Measurements from ENCODE around the gene SH2B2. TPM values are rescaled to one million over a fixed set of nuclear protein-coding genes. Genes with fewer than 3 reads are reported as not detected.
A peak's percentile ranks its signal among the peaks of the same experiment; 100 is the strongest.

The SH2B2 gene
- total and polyA plus RNA-seq, 4 donors, result 3.3 to 9.7 (median 7.2) TPM

DNA sequence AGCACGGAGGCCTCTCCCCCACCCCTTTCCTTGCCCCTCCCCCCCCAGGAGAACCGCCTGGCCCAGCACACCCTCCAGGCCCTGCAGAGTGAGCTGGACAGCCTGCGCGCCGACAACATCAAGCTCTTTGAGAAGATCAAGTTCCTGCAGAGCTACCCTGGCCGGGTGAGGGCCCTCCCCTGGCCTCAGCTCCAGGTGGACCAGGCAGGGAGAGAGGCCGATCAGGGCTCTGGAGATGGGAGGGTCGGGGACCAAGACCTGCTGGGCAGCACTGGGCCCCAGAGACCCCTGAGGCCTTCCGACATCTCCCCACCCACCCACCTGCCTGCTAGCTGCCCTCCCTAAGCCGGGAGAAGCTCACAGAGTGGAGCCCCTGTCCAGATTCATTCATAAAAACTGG, 8.8 kb upstream of the SH2B2 start:
- WGBS, 2 donors, result 88 to 92% methylated on average over 9 to 10 of the region's 10 CpGs
- Histone ChIP-seq H3K27me3 (ENCODE audit: control insufficient read depth in 3 of 3, insufficient read depth in 3 of 3, low read length in 2 of 3) (no peaks in the 10 kb centered on the region), H3K4me1 (ENCODE audit: control insufficient read depth in 5 of 5, insufficient read depth in 5 of 5, low read length in 5 of 5) (peaks cover 0 to 7% (median 0%) of the 10 kb centered on the region in 5 donors), H3K4me3 (no peak overlapping the region), H3K27ac (ENCODE audit: low read depth in 1 of 2, low read length in 1 of 2) (no peak overlapping the region), H3K9me3 (ENCODE audit: control insufficient read depth in 4 of 4, insufficient read depth in 3 of 4, low read length in 3 of 4) (no peaks in the 10 kb centered on the region), H3K9ac (ENCODE audit: insufficient read depth in 1 of 2, low read length in 2 of 2) (no peak overlapping the region), H3K36me3 (ENCODE audit: control insufficient read depth in 4 of 4, insufficient read depth in 4 of 4, low read length in 4 of 4) (peaks cover 0 to 4% (median 0%) of the 10 kb centered on the region in 4 donors)
- TF ChIP-seq, protein P1, sequence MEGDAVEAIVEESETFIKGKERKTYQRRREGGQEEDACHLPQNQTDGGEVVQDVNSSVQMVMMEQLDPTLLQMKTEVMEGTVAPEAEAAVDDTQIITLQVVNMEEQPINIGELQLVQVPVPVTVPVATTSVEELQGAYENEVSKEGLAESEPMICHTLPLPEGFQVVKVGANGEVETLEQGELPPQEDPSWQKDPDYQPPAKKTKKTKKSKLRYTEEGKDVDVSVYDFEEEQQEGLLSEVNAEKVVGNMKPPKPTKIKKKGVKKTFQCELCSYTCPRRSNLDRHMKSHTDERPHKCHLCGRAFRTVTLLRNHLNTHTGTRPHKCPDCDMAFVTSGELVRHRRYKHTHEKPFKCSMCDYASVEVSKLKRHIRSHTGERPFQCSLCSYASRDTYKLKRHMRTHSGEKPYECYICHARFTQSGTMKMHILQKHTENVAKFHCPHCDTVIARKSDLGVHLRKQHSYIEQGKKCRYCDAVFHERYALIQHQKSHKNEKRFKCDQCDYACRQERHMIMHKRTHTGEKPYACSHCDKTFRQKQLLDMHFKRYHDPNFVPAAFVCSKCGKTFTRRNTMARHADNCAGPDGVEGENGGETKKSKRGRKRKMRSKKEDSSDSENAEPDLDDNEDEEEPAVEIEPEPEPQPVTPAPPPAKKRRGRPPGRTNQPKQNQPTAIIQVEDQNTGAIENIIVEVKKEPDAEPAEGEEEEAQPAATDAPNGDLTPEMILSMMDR (IDR thresholded peaks at IDR 0.05; ENCODE audit: control extremely low read depth, extremely low read depth), result no peak
- ATAC-seq (ENCODE audit: insufficient read depth, low FRiP score) (no peak), DNase-seq (no peak)

DNA sequence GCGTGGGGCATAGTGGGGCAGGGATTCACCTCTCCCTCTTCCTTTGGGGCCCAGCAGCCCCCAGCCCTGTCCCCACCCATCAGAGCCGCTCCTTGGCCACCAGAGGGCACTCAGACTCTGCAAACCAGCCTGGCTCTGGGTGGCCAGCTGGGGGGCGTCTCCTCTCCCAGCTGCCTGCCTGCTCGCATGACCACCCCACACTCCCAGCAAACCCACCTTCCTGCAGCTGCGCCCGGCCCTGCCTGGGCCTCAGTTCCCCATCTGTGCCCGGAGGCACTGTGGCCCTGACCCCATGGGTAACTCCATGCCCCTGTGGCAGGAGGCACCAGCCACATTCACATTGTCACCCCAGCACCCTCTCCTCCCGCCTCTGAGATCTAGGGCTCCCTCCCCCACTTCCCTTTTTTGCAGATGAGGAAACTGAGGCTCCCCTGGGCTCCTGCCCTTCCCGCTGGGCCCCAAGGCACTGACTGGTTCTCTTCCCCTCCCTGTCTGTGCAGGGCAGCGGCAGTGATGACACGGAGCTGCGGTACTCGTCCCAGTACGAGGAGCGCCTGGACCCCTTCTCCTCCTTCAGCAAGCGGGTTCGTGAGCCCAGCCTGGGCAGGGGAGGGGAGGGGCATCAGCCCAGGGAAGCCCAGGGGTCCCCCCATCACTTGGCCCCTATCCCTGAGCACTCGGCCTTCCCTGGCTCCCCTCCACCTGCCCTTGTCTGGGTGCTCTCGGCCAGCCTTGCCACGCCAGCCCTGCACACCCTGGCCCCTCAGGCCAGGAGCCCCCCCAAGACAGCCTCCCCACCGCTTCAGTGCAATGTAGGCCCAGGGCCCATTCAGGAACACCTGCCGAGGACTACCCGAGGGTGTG, 6.9 kb upstream of the SH2B2 start:
- WGBS, 2 donors, result 52 to 57% methylated on average over 20 to 23 of the region's 23 CpGs
- DNase-seq (peak; percentile 80 to 85 (median 83)), ATAC-seq (ENCODE audit: insufficient read depth, low FRiP score) (peak; percentile 74)
- Histone ChIP-seq H3K27ac (ENCODE audit: low read depth in 1 of 2, low read length in 1 of 2) (no peak overlapping the region), H3K36me3 (ENCODE audit: control insufficient read depth in 4 of 4, insufficient read depth in 4 of 4, low read length in 4 of 4) (no peaks in the 10 kb centered on the region), H3K4me1 (ENCODE audit: control insufficient read depth in 5 of 5, insufficient read depth in 5 of 5, low read length in 5 of 5) (peaks cover 0 to 10% (median 0%) of the 10 kb centered on the region in 5 donors), H3K27me3 (ENCODE audit: control insufficient read depth in 3 of 3, insufficient read depth in 3 of 3, low read length in 2 of 3) (no peaks in the 10 kb centered on the region), H3K4me3 (no peak overlapping the region), H3K9me3 (ENCODE audit: control insufficient read depth in 4 of 4, insufficient read depth in 3 of 4, low read length in 3 of 4) (no peaks in the 10 kb centered on the region), H3K9ac (ENCODE audit: insufficient read depth in 1 of 2, low read length in 2 of 2) (no peak overlapping the region)
- TF ChIP-seq, protein P1 (IDR thresholded peaks at IDR 0.05; ENCODE audit: control extremely low read depth, extremely low read depth), result peak; percentile 69

DNA sequence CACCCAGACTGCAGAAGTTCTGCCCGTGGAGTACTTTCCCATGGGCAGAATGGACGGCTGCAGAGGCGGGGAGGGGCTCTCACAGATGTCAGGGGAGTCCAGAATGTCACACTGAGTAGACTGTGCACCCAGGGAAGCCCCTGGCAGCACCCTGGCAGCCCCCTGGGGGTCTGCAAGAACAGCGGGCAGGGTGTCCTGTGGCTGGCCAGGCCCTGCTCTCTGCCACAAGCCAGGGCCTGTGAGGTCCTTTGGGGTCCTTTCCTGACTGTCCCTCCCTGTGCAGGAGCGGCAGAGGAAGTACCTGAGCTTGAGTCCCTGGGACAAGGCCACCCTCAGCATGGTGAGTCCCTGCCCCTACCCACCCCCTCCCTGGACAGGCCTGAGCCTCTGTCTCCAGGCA, 6.1 kb upstream of the SH2B2 start:
- 86 to 95% methylated on average over 5 of the region's 5 CpGs for WGBS, 2 donors
- Histone ChIP-seq H3K4me1 (ENCODE audit: control insufficient read depth in 5 of 5, insufficient read depth in 5 of 5, low read length in 5 of 5) (peaks cover 0 to 17% (median 3%) of the 10 kb centered on the region in 5 donors), H3K27me3 (ENCODE audit: control insufficient read depth in 3 of 3, insufficient read depth in 3 of 3, low read length in 2 of 3) (no peaks in the 10 kb centered on the region), H3K36me3 (ENCODE audit: control insufficient read depth in 4 of 4, insufficient read depth in 4 of 4, low read length in 4 of 4) (no peaks in the 10 kb centered on the region), H3K9me3 (ENCODE audit: control insufficient read depth in 4 of 4, insufficient read depth in 3 of 4, low read length in 3 of 4) (no peaks in the 10 kb centered on the region), H3K9ac (ENCODE audit: insufficient read depth in 1 of 2, low read length in 2 of 2) (no peak overlapping the region), H3K4me3 (no peak overlapping the region), H3K27ac (ENCODE audit: low read depth in 1 of 2, low read length in 1 of 2) (no peak overlapping the region)
- DNase-seq (no peak), ATAC-seq (ENCODE audit: insufficient read depth, low FRiP score) (no peak)
- TF ChIP-seq, protein P1 (IDR thresholded peaks at IDR 0.05; ENCODE audit: control extremely low read depth, extremely low read depth), result no peak
